Astrocyte (in vitro differentiated cells and primary cell): ENCODE data around the gene DNAJC18. TPM values are rescaled to one million over a fixed set of nuclear protein-coding genes. Genes with fewer than 3 reads are reported as not detected.

Experiments
- DNase-seq: peaks from one replicate; pipeline ENCODE4 v3.0.0-alpha.2; 2010; ENCODE audit warnings: low read depth
- FAIRE-seq: peaks from 2 replicates; lab custom pipeline; 2011; peaks lifted over from hg19 to GRCh38; lab: Jason Lieb, UNC
- H2AFZ ChIP-seq: 2 replicates; pipeline ENCODE4 v1.6.0; 2012; ENCODE audit warnings: low read depth, low read length, inconsistent platforms
- H3K27ac ChIP-seq: 2 replicates; pipeline ENCODE4 v1.5.1; 2011; ENCODE audit warnings: low read depth, low read length, inconsistent platforms
- H3K27me3 ChIP-seq: 2 replicates; pipeline ENCODE4 v1.6.0; 2011; ENCODE audit warnings: low read length, inconsistent platforms; ENCODE audit not compliant: insufficient read depth
- H3K36me3 ChIP-seq: 2 replicates; pipeline ENCODE4 v1.5.1; 2011; ENCODE audit warnings: low read length, inconsistent platforms; ENCODE audit not compliant: insufficient read depth
- H3K4me1 ChIP-seq: 2 replicates; pipeline ENCODE4 v1.5.1; 2011; ENCODE audit warnings: low read length, inconsistent platforms; ENCODE audit not compliant: insufficient read depth
- H3K4me2 ChIP-seq: 2 replicates; pipeline ENCODE4 v1.6.0; 2012; ENCODE audit warnings: low read length, inconsistent platforms
- H3K4me3 ChIP-seq: 2 replicates; pipeline ENCODE4 v1.5.1; 2011; ENCODE audit warnings: low read depth, mild to moderate bottlenecking, low read length, inconsistent platforms; ENCODE audit not compliant: insufficient read depth
- H3K79me2 ChIP-seq: 2 replicates; pipeline ENCODE4 v1.6.0; 2012; ENCODE audit warnings: mild to moderate bottlenecking, low read length, inconsistent platforms; ENCODE audit not compliant: insufficient read depth
- H3K9ac ChIP-seq: 2 replicates; pipeline ENCODE4 v1.6.0; 2012; ENCODE audit warnings: mild to moderate bottlenecking, low read length, inconsistent platforms
- H3K9me3 ChIP-seq: 2 replicates; pipeline ENCODE4 v1.5.1; 2012; ENCODE audit warnings: low read depth, mild to moderate bottlenecking, low read length, inconsistent platforms; ENCODE audit not compliant: insufficient read depth
- H4K20me1 ChIP-seq: 2 replicates; pipeline ENCODE4 v1.6.0; 2012; ENCODE audit warnings: low read length, inconsistent platforms; ENCODE audit not compliant: insufficient read depth
- H3K27ac Mint-ChIP-seq: one replicate; pipeline ENCODE4 v1.8.0; 2021; ENCODE audit warnings: mild to moderate bottlenecking, mixed read lengths; ENCODE audit not compliant: unreplicated experiment
- H3K27me3 Mint-ChIP-seq: one replicate; pipeline ENCODE4 v1.8.0; 2021; ENCODE audit warnings: low read depth, mixed read lengths; ENCODE audit not compliant: unreplicated experiment
- H3K36me3 Mint-ChIP-seq: one replicate; pipeline ENCODE4 v1.8.0; 2021; ENCODE audit warnings: low read depth, mixed read lengths; ENCODE audit not compliant: unreplicated experiment
- H3K4me1 Mint-ChIP-seq: one replicate; pipeline ENCODE4 v1.8.0; 2021; ENCODE audit warnings: low read depth, mixed read lengths; ENCODE audit not compliant: unreplicated experiment
- H3K4me3 Mint-ChIP-seq: one replicate; pipeline ENCODE4 v1.8.0; 2021; ENCODE audit warnings: mild to moderate bottlenecking, moderate library complexity, mixed read lengths; ENCODE audit not compliant: unreplicated experiment
- H3K9me3 Mint-ChIP-seq: one replicate; pipeline ENCODE4 v1.8.0; 2021; ENCODE audit warnings: mild to moderate bottlenecking, mixed read lengths; ENCODE audit not compliant: unreplicated experiment
- EZH2 ChIP-seq: IDR thresholded peaks from 2 replicates; pipeline ENCODE4 v1.6.1; 2012; ENCODE audit warnings: mild to moderate bottlenecking, low read length, inconsistent platforms; ENCODE audit not compliant: insufficient read depth
- total RNA-seq: library from RNA; stranded (reverse); gene quantifications from 2 replicates; pipeline ENCODE4 v1.2.1, GENCODE V29; 2021
- TF ChIP-seq, protein P1 (sequence below): IDR thresholded peaks from 2 replicates; pipeline ENCODE4 v1.5.1; 2011; ENCODE audit warnings: low read depth, mild to moderate bottlenecking, inconsistent platforms, low read length, moderate library complexity; ENCODE audit not compliant: insufficient read depth

DNAJC18 gene
- total RNA-seq, 1 donor from 2014 or later = 18.8 TPM

DNA sequence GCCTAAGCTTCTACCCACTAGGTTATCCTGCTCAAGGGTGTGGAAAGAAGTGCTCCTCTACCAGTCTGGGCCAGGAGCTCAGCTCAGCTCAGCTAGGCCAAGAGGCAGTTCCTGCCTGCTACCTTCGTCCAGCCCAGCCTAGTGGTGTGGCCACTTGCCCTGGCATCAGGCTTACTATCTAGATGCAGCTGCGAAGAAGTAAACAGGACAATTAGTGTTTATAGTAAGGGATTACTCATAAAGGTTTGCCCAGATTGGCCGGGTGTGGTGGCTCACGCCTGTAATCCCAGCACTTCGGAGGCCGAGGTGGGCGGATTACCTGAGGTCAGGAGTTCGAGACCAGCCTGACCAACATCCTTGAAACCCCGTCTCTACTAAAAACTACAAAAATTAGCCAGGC, 22.7 kb downstream of the DNAJC18 start:
- Histone ChIP-seq H3K27ac (no peak overlapping the region), H3K27me3 (no peaks in the 10 kb centered on the region), H3K9me3 (no peaks in the 10 kb centered on the region), H3K9ac (no peak overlapping the region), H4K20me1 (no peaks in the 10 kb centered on the region), H3K79me2 (no peaks in the 10 kb centered on the region), H3K36me3 (peaks cover 10% of the 10 kb centered on the region), H3K4me1 (peaks cover 14% of the 10 kb centered on the region), H3K4me2 (no peak overlapping the region), H3K4me3 (no peak overlapping the region), H2AFZ (no peak overlapping the region)
- TF ChIP-seq EZH2 = no peak
- TF ChIP-seq, protein P1, sequence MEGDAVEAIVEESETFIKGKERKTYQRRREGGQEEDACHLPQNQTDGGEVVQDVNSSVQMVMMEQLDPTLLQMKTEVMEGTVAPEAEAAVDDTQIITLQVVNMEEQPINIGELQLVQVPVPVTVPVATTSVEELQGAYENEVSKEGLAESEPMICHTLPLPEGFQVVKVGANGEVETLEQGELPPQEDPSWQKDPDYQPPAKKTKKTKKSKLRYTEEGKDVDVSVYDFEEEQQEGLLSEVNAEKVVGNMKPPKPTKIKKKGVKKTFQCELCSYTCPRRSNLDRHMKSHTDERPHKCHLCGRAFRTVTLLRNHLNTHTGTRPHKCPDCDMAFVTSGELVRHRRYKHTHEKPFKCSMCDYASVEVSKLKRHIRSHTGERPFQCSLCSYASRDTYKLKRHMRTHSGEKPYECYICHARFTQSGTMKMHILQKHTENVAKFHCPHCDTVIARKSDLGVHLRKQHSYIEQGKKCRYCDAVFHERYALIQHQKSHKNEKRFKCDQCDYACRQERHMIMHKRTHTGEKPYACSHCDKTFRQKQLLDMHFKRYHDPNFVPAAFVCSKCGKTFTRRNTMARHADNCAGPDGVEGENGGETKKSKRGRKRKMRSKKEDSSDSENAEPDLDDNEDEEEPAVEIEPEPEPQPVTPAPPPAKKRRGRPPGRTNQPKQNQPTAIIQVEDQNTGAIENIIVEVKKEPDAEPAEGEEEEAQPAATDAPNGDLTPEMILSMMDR = no peak
- DNase-seq (no peak), FAIRE-seq (no peak)
- Mint-ChIP-seq H3K27me3 (no peaks in the 10 kb centered on the region), H3K27ac (no peak overlapping the region), H3K9me3 (no peaks in the 10 kb centered on the region), H3K4me1 (no peaks in the 10 kb centered on the region), H3K4me3 (no peak overlapping the region), H3K36me3 (peaks cover 29% of the 10 kb centered on the region)

DNA sequence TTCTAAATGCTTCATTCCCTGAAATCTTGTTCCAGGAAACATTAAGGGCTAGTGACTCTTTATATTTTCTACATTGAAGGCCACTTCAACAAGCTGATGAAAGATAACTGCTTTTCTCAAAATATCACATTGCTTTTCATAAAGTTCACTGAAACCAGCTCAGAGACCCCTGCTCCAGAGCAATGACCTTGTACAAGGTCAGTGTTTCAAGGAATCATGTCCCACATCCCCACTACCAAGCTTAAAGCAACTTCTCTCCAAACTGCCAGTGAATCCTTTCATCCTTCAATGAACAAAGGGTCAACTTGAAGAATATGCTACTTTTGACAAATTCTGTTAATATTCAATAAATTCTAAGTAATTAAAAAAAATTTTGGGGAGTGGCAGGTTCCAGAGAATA, 23.5 kb downstream of the DNAJC18 start:
- H3K9me3 Mint-ChIP-seq = no peaks in the 10 kb centered on the region
- H3K27ac Mint-ChIP-seq = no peak overlapping the region
- H3K36me3 Mint-ChIP-seq = peaks cover 29% of the 10 kb centered on the region
- Histone ChIP-seq H3K9me3 (no peaks in the 10 kb centered on the region), H4K20me1 (no peaks in the 10 kb centered on the region), H3K27ac (no peak overlapping the region), H3K4me3 (no peak overlapping the region), H3K4me1 (peaks cover 14% of the 10 kb centered on the region), H2AFZ (no peak overlapping the region), H3K27me3 (no peaks in the 10 kb centered on the region), H3K36me3 (peaks cover 7% of the 10 kb centered on the region), H3K9ac (no peak overlapping the region), H3K4me2 (no peak overlapping the region), H3K79me2 (no peaks in the 10 kb centered on the region)
- no peak for FAIRE-seq
- DNase-seq = no peak
- TF ChIP-seq, protein P1 = no peak
- no peak for TF ChIP-seq EZH2
- H3K4me3 Mint-ChIP-seq = no peak overlapping the region
- H3K27me3 Mint-ChIP-seq = no peaks in the 10 kb centered on the region
- no peaks in the 10 kb centered on the region for H3K4me1 Mint-ChIP-seq

DNA sequence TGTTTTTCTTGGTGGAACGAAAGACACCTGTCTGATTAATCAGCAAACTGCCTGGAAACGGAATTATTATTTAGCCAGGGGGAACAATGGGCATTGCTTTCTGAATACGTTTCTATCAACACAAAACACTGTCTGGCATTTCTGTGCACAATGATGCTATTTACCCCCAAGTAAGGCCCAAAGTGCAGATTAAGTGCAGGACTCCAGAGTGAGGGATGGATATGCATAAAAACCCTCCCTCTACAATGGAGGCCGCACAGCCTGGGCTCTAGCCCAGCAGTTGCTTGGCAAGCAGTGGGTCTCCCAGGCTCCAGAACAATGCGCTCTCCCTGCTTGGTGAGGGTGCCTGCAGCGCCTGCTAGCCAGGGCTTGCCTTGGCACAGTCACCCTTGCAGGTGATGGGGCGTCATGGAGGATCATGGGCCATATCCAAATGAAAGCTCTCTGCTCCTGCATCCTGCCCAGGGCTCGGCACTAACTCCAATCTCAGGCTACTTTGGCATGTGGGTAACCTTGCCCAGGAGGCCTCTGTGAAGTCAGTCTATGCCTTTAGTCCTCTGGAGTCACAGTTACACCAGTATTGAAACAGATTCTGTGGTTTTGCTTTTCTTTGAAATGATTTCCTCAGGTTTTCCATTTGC, 24.0 kb downstream of the DNAJC18 start:
- Mint-ChIP-seq H3K36me3 (peaks cover 29% of the 10 kb centered on the region), H3K4me1 (no peaks in the 10 kb centered on the region), H3K4me3 (no peak overlapping the region), H3K27me3 (no peaks in the 10 kb centered on the region), H3K9me3 (no peaks in the 10 kb centered on the region), H3K27ac (no peak overlapping the region)
- peaks cover 7% of the 10 kb centered on the region for H3K36me3 ChIP-seq
- H2AFZ ChIP-seq = no peak overlapping the region
- H3K4me2 ChIP-seq = peak overlapping the region; percentile 28
- H3K4me3 ChIP-seq = no peak overlapping the region
- no peak overlapping the region for H3K9ac ChIP-seq
- H3K4me1 ChIP-seq = peaks cover 14% of the 10 kb centered on the region
- H3K9me3 ChIP-seq = no peaks in the 10 kb centered on the region
- no peaks in the 10 kb centered on the region for H4K20me1 ChIP-seq
- H3K79me2 ChIP-seq = no peaks in the 10 kb centered on the region
- TF ChIP-seq, protein P1 = no peak
- no peak for TF ChIP-seq EZH2
- no peaks in the 10 kb centered on the region for H3K27me3 ChIP-seq
- DNase-seq (no peak), FAIRE-seq (no peak)
- H3K27ac ChIP-seq = no peak overlapping the region
